GM12865 (cell line): ENCODE data around the gene AP3D1.

Experiments used
- DNase-seq: peaks from one replicate; pipeline ENCODE4 v3.0.0; 2010; ENCODE audit warnings: low read depth
- H3K4me3 ChIP-seq: 2 replicates; pipeline ENCODE4 v1.5.1; 2011; ENCODE audit warnings: mild to moderate bottlenecking, low read depth, low read length, control low read depth
- TF ChIP-seq, protein P1 (sequence below): IDR thresholded peaks from 2 replicates; pipeline ENCODE4 v1.5.1; 2011; ENCODE audit warnings: low read length, control low read depth, low read depth, inconsistent platforms; ENCODE audit not compliant: insufficient read depth; ENCODE audit errors: missing control alignments

Gene AP3D1

DNA sequence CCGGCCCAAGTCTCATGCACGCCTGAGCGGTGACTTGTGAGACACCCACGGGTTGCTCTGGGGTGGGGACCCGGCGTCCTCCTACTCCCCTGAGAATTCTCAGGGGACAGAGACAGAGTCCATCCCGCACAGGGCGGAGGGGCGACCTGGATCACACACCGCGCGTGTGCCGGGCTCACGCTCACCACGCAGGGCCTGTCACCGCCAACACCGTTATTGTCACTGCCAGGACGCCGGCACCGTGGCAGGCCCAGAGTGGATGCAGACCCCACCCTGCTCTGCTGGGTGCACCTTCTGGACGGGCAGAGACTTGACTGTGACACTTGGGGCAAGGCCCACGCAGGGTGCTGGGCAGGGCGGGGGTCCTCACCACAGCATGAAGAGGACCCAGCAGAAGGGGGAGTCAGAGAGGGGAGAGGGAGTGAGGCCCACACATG lies 71.5 kb downstream of the AP3D1 start:
- no peak for DNase-seq
- TF ChIP-seq, protein P1, sequence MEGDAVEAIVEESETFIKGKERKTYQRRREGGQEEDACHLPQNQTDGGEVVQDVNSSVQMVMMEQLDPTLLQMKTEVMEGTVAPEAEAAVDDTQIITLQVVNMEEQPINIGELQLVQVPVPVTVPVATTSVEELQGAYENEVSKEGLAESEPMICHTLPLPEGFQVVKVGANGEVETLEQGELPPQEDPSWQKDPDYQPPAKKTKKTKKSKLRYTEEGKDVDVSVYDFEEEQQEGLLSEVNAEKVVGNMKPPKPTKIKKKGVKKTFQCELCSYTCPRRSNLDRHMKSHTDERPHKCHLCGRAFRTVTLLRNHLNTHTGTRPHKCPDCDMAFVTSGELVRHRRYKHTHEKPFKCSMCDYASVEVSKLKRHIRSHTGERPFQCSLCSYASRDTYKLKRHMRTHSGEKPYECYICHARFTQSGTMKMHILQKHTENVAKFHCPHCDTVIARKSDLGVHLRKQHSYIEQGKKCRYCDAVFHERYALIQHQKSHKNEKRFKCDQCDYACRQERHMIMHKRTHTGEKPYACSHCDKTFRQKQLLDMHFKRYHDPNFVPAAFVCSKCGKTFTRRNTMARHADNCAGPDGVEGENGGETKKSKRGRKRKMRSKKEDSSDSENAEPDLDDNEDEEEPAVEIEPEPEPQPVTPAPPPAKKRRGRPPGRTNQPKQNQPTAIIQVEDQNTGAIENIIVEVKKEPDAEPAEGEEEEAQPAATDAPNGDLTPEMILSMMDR: no peak
- peak overlapping the region; percentile 97 for H3K4me3 ChIP-seq

GRCh38 chr19:2079076-2079864 lies 72.1 kb downstream of the AP3D1 start:
- TF ChIP-seq, protein P1: no peak
- H3K4me3 ChIP-seq: peak overlapping the region; percentile 97
- DNase-seq: no peak

- H3K4me3 ChIP-seq: no peak overlapping the region
- TF ChIP-seq, protein P1: no peak
- no peak for DNase-seq
Observed at GRCh38 chr19:2077833-2078619, 73.3 kb downstream of the AP3D1 start.

GRCh38 chr19:2077398-2077797 lies 74.0 kb downstream of the AP3D1 start:
- TF ChIP-seq, protein P1: no peak
- H3K4me3 ChIP-seq: no peak overlapping the region
- no peak for DNase-seq

DNA sequence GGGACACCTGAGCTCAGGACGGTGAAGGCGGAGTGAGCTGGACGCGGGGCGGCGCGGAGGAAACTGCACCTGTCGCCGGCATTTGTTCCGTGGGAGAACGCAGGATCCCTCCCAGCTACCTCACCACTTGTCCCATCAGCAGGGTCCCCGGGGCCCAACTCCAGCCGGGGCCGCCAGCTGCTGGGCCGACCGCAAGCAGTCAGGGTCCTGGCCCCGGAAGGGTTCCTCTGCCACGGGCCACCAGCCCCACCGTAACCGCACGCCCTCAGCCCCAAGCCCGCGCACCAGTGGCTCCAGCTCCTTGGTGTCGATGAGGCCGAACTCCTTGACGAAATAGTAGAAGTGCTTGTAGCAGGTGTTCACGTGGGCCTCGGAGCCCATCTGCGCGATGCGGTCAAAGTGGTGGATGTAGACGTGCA lies 74.8 kb downstream of the AP3D1 start:
- no peak for DNase-seq
- no peak overlapping the region for H3K4me3 ChIP-seq
- TF ChIP-seq, protein P1: no peak

DNA sequence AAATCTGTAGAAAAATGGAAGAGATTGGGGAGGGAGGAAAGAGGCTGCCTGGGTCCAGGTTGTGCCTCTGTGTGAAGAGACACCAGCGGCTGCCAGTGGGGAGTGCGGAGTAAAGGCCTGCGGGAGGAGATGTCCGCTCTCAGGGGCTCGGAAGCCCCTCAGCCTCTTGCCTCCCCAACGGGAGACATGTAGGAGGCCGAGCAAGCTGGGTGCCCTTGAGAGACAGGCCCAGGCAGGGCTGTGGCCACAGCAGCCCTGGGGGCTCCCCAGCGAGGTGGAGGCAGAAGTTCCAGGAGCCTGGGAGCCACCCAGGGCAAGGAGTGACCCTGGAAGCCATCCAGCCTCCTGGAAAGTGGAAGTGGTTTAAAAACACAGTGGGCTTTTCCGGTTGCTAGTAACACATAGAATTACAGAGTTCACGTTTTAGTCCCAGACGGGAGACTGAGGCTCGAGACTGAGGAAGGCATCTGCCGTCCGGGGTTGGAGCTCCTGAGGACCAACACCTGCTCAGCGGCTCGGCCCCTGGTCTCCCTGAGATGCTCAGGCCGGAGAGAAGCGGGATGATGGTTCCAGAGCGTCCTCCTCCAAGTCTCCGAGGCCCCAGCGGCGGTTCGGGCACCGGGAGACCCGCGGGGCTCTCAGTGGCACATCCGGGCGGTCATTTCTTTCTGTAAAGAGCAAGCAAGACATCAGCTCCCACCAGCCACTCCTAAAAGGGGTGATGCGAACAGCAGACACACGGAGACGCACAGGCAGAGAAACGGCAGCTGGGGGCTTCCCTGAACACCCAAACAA lies 78.4 kb downstream of the AP3D1 start:
- TF ChIP-seq, protein P1: no peak
- H3K4me3 ChIP-seq: no peak overlapping the region
- no peak for DNase-seq
